HG02623 (cell line): Measurements from ENCODE around the gene FREM2.

Experiments used
- ATAC-seq: cut with Tn5 transposase; IDR thresholded peaks from one replicate; pipeline ENCODE4 v1.9.1; 2021; ENCODE audit warnings: moderate library complexity; ENCODE audit not compliant: unreplicated experiment

Gene FREM2

GRCh38 chr13:38687246-38688229 lies 661 bp downstream of the FREM2 start:
- no peak for ATAC-seq

- no peak for ATAC-seq
These were observed 1.8 kb downstream of the FREM2 start for GRCh38 chr13:38688674-38689073.

GRCh38 chr13:38690231-38690630 lies 3.4 kb downstream of the FREM2 start:
- ATAC-seq, result no peak

- no peak for ATAC-seq
These were observed 6.3 kb downstream of the FREM2 start for GRCh38 chr13:38693168-38693567.

GRCh38 chr13:38693641-38694040 lies 6.8 kb downstream of the FREM2 start:
- ATAC-seq, result no peak

GRCh38 chr13:38697197-38697596 lies 10.3 kb downstream of the FREM2 start:
- ATAC-seq, result no peak

- ATAC-seq, result no peak
These were observed 10.9 kb downstream of the FREM2 start for GRCh38 chr13:38697628-38698333.

GRCh38 chr13:38700051-38700450 lies 13.2 kb downstream of the FREM2 start:
- no peak for ATAC-seq

GRCh38 chr13:38702669-38703068 lies 15.8 kb downstream of the FREM2 start:
- no peak for ATAC-seq

GRCh38 chr13:38703255-38703654 lies 16.4 kb downstream of the FREM2 start:
- no peak for ATAC-seq

- no peak for ATAC-seq
These were observed 18.5 kb downstream of the FREM2 start for GRCh38 chr13:38705365-38705764.

GRCh38 chr13:38707460-38707859 lies 20.6 kb downstream of the FREM2 start:
- no peak for ATAC-seq

- no peak for ATAC-seq
These were observed 26.2 kb downstream of the FREM2 start for GRCh38 chr13:38713046-38713445.

- no peak for ATAC-seq
These were observed 31.5 kb downstream of the FREM2 start for GRCh38 chr13:38718374-38718773.

GRCh38 chr13:38730332-38730731 lies 43.5 kb downstream of the FREM2 start:
- no peak for ATAC-seq

- ATAC-seq, result no peak
These were observed 46.3 kb downstream of the FREM2 start for GRCh38 chr13:38733146-38733545.

GRCh38 chr13:38735665-38736440 lies 49.0 kb downstream of the FREM2 start:
- no peak for ATAC-seq

GRCh38 chr13:38743466-38743865 lies 56.6 kb downstream of the FREM2 start:
- no peak for ATAC-seq

- no peak for ATAC-seq
These were observed 65.8 kb downstream of the FREM2 start for GRCh38 chr13:38752686-38753085.

- ATAC-seq, result no peak
These were observed 67.0 kb downstream of the FREM2 start for GRCh38 chr13:38753878-38754277.

- no peak for ATAC-seq
These were observed 68.9 kb downstream of the FREM2 start for GRCh38 chr13:38755793-38756192.
